K562 (cell line): ENCODE measurements around the gene OTUD5. TPM values are rescaled to one million over a fixed set of nuclear protein-coding genes. Genes with fewer than 3 reads are reported as not detected.
A peak's percentile ranks its signal among the peaks of the same experiment; 100 is the strongest.

Experiments
- ARID1B ChIP-seq: fragments of 450-650 bp; IDR thresholded peaks from 2 replicates; pipeline ENCODE4 v1.6.1; 2016; ENCODE audit warnings: antibody characterized with exemption, mild to moderate bottlenecking, inconsistent platforms
- BCL6 ChIP-seq: fragments of 250-450 bp; sonication (Bioruptor Pico); IDR thresholded peaks from 2 replicates; pipeline ENCODE4 v1.4.0; 2020
- CREM ChIP-seq: IDR thresholded peaks from 2 replicates; pipeline ENCODE4 v1.6.1; 2014; ENCODE audit warnings: antibody characterized with exemption, low read depth
- ETV1 ChIP-seq: fragments of 450-650 bp; conservative IDR thresholded peaks from 2 replicates; pipeline ENCODE4 v1.6.1; 2016; ENCODE audit warnings: missing genetic modification characterization, control low read depth, low read depth, missing compliant biosample characterization
- FOXA3 ChIP-seq, 2 experiments: fragments of 450-650 bp in 1 of 2; sonication (generic) in 1 of 2; formaldehyde crosslinking; IDR thresholded peaks in 1 of 2; conservative IDR thresholded peaks in 1 of 2; 2 replicates each; pipeline versions ENCODE4 v1.4.0 to v1.8.0; 2020 to 2022; ENCODE audit warnings: mild to moderate bottlenecking in 2 of 2, missing genetic modification reagents in 1 of 2
- GATAD2B ChIP-seq: fragments of 450-650 bp; IDR thresholded peaks from 2 replicates; pipeline ENCODE4 v1.6.1; 2017; ENCODE audit warnings: mild to moderate bottlenecking, borderline replicate concordance
- HDAC2 ChIP-seq: fragments of 450-650 bp; IDR thresholded peaks from 2 replicates; pipeline ENCODE4 v1.6.1; 2016; ENCODE audit warnings: mild to moderate bottlenecking
- HOMEZ ChIP-seq: fragments of 250-450 bp; sonication (Bioruptor Pico); IDR thresholded peaks from 2 replicates; pipeline ENCODE4 v1.4.0; 2020; ENCODE audit warnings: mild to moderate bottlenecking, moderate library complexity
- KDM4B ChIP-seq, 2 experiments: fragments of 450-650 bp in 1 of 2; sonication (generic) in 1 of 2; IDR thresholded peaks; 2 replicates each; pipeline ENCODE4 v1.6.1; 2016 to 2017; ENCODE audit warnings: borderline replicate concordance in 2 of 2, antibody characterized with exemption in 1 of 2, low read depth in 1 of 2, mild to moderate bottlenecking in 1 of 2
- KLF1 ChIP-seq: fragments of 450-650 bp; IDR thresholded peaks from 2 replicates; pipeline ENCODE4 v1.6.1; 2016; ENCODE audit warnings: missing genetic modification characterization, missing compliant biosample characterization
- MXI1 ChIP-seq: IDR thresholded peaks from 2 replicates; pipeline ENCODE4 v1.6.1; 2011; ENCODE audit warnings: low read depth, mild to moderate bottlenecking, improper control_type of control experiment, low read length
- NONO ChIP-seq, 2 experiments: fragments of 200-400 bp in 1 of 2; fragments of 450-650 bp in 1 of 2; formaldehyde crosslinking in 1 of 2; IDR thresholded peaks; 2 replicates each; pipeline ENCODE4 v1.6.1; 2017; ENCODE audit warnings: low read depth in 2 of 2, mild to moderate bottlenecking in 2 of 2, moderate library complexity in 2 of 2, low read length in 1 of 2
- PTTG1 ChIP-seq: fragments of 450-650 bp; IDR thresholded peaks from 2 replicates; pipeline ENCODE4 v1.6.1; 2016; ENCODE audit warnings: low read depth, mild to moderate bottlenecking, missing genetic modification characterization, missing compliant biosample characterization
- RNF2 ChIP-seq: sonication (generic); IDR thresholded peaks from 2 replicates; pipeline ENCODE4 v1.6.1; 2016
- ZBTB12 ChIP-seq: fragments of 250-450 bp; sonication (Bioruptor Pico); IDR thresholded peaks from 2 replicates; pipeline ENCODE4 v1.4.0; 2020
- ZNF174 ChIP-seq: fragments of 250-450 bp; sonication (Bioruptor Pico); IDR thresholded peaks from 2 replicates; pipeline ENCODE4 v1.4.0; 2020; ENCODE audit warnings: mild to moderate bottlenecking
- ZNF253 ChIP-seq: fragments of 250-450 bp; sonication (Bioruptor Pico); conservative IDR thresholded peaks from 2 replicates; pipeline ENCODE4 v1.6.1; 2021; ENCODE audit warnings: mild to moderate bottlenecking
- ZNF277 ChIP-seq: fragments of 250-450 bp; sonication (Bioruptor Pico); IDR thresholded peaks from 2 replicates; pipeline ENCODE4 v1.8.0; 2022; ENCODE audit warnings: inconsistent platforms, mild to moderate bottlenecking, moderate library complexity, borderline replicate concordance
- ZNF583 ChIP-seq: fragments of 250-450 bp; sonication (Bioruptor Pico); IDR thresholded peaks from 2 replicates; pipeline ENCODE4 v1.4.0; 2020
- polyA plus RNA-seq, 8 experiments: library from polyadenylated mRNA; depleted of rRNA in 4 of 8; stranded (reverse) in 5 of 8; unstranded in 3 of 8; fragments of >200 nt; fragmentation: Nextera tagmentation in 2 of 8; fragmentation: Illumina TruSeq in 1 of 8; extraction: Ambion mirVana in 2 of 8; extraction: Trizol in 1 of 8; gene quantifications; 2 replicates each; pipeline versions ENCODE4 v1.2.1 to v1.2.3, GENCODE V29; 2011 to 2014; ENCODE audit warnings: inconsistent platforms in 1 of 8, missing spikeins in 1 of 8
- total RNA-seq, 7 experiments: library from RNA; depleted of rRNA in 6 of 7; stranded (reverse); fragments of >200 nt in 6 of 7; fragmentation: Illumina TruSeq in 2 of 7; extraction: Trizol in 2 of 7; gene quantifications; 2 replicates each; pipeline versions ENCODE4 v1.2.1 to v1.2.3, GENCODE V29; 2011 to 2021; ENCODE audit warnings: low replicate concordance in 1 of 7
- TF ChIP-seq, protein P1 (sequence below), 2 experiments: fragments of 450-650 bp; conservative IDR thresholded peaks; 2 replicates each; pipeline ENCODE4 v1.6.1; 2017; ENCODE audit warnings: mild to moderate bottlenecking in 2 of 2, moderate library complexity in 2 of 2
- TF ChIP-seq, protein P2 (sequence below): sonication (generic); IDR thresholded peaks from 2 replicates; pipeline ENCODE4 v1.6.1; 2016

The OTUD5 gene
- total and polyA plus RNA-seq, 9 of the 15 experiments (the other 6 are each of a cell fraction or from before 2014, with no cell fraction given), result 3.6 to 102 (median 59.0) TPM

- TF ChIP-seq ZBTB12 (CRISPR knock-in tag) (no peak), RNF2 (no peak), HOMEZ (no peak), ZNF277 (CRISPR knock-in tag) (no peak), GATAD2B (no peak), NONO (IDR thresholded peaks at IDR 0.05; ENCODE audit: low read depth in 2 of 2, low read length in 1 of 2) (peak in 1 of 2 experiments; percentile 99; a peak in 2 of 4 replicates), ZNF253 (CRISPR knock-in tag) (no peak), ARID1B (0 out of 2 replicates have a peak, but pooled peaks have one; percentile 26), ETV1 (tag) (0 out of 2 replicates have a peak, but pooled peaks have one; percentile 22), KLF1 (tag) (no peak), FOXA3 (CRISPR knock-in tag; conservative IDR thresholded peaks at IDR 0.05 in 1 of 2, IDR thresholded peaks at IDR 0.05 in 1 of 2) (no peak), PTTG1 (tag) (no peak), BCL6 (no peak), KDM4B (IDR thresholded peaks at IDR 0.05; ENCODE audit: borderline replicate concordance in 2 of 2, low read depth in 1 of 2) (0 out of 4 replicates have a peak, but pooled peaks of 1 of the 2 experiments have one; percentile 49), CREM (peak; percentile 63), ZNF583 (CRISPR knock-in tag) (no peak), HDAC2 (0 out of 2 replicates have a peak, but pooled peaks have one; percentile 27), MXI1 (no peak), ZNF174 (CRISPR knock-in tag) (no peak)
- TF ChIP-seq, protein P1, sequence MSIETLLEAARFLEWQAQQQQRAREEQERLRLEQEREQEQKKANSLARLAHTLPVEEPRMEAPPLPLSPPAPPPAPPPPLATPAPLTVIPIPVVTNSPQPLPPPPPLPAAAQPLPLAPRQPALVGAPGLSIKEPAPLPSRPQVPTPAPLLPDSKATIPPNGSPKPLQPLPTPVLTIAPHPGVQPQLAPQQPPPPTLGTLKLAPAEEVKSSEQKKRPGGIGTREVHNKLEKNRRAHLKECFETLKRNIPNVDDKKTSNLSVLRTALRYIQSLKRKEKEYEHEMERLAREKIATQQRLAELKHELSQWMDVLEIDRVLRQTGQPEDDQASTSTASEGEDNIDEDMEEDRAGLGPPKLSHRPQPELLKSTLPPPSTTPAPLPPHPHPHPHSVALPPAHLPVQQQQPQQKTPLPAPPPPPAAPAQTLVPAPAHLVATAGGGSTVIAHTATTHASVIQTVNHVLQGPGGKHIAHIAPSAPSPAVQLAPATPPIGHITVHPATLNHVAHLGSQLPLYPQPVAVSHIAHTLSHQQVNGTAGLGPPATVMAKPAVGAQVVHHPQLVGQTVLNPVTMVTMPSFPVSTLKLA (conservative IDR thresholded peaks at IDR 0.05), result peak; percentile 22 to 47; a peak in 1 of 4 replicates
- TF ChIP-seq, protein P2, sequence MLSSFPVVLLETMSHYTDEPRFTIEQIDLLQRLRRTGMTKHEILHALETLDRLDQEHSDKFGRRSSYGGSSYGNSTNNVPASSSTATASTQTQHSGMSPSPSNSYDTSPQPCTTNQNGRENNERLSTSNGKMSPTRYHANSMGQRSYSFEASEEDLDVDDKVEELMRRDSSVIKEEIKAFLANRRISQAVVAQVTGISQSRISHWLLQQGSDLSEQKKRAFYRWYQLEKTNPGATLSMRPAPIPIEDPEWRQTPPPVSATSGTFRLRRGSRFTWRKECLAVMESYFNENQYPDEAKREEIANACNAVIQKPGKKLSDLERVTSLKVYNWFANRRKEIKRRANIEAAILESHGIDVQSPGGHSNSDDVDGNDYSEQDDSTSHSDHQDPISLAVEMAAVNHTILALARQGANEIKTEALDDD, result no peak
Observed at GRCh38 chrX:49002091-49002935, 44.9 kb upstream of the OTUD5 start, which contains the start of gene GRIPAP1 (continued).
